ENCODE results near the gene SVOPL.

GRCh38 chr7:138573741-138574140, 127.4 kb downstream of the SVOPL start:
- TF ChIP-seq REST (IDR thresholded peaks at IDR 0.05; ENCODE audit: low read depth): no peak
- TF ChIP-seq TAF1 (IDR thresholded peaks at IDR 0.05; ENCODE audit: low read depth): no peak
- no peak for TF ChIP-seq EP300 (IDR thresholded peaks at IDR 0.05; ENCODE audit: borderline replicate concordance)
- no peak for TF ChIP-seq TEAD4 (IDR thresholded peaks at IDR 0.05)
- TF ChIP-seq CEBPB (IDR thresholded peaks at IDR 0.05): no peak
- no peak for TF ChIP-seq RAD21 (IDR thresholded peaks at IDR 0.05; ENCODE audit: low read depth)
- TF ChIP-seq EGR1 (IDR thresholded peaks at IDR 0.05): no peak
- no peak for TF ChIP-seq FOXM1 (IDR thresholded peaks at IDR 0.05; ENCODE audit: borderline replicate concordance, low read depth)
- TF ChIP-seq ZBTB7A (IDR thresholded peaks at IDR 0.05; ENCODE audit: low read depth): no peak
- no peak for TF ChIP-seq TCF12 (IDR thresholded peaks at IDR 0.05; ENCODE audit: low read depth)
- no peak for TF ChIP-seq NFIC (IDR thresholded peaks at IDR 0.05)
